ENCODE data around the gene DPM3. TPM values are rescaled to one million over a fixed set of nuclear protein-coding genes. Genes with fewer than 3 reads are reported as not detected.

Gene DPM3
- total and polyA plus RNA-seq, 8 donors = 19.6 to 91.0 (median 29.1) TPM

GRCh38 chr1:155186794-155187455 lies 46.6 kb upstream of the DPM3 start:
- TF ChIP-seq CTCF (IDR thresholded peaks at IDR 0.05) = no peak
- H3K4me1 ChIP-seq = peaks cover 0 to 15% of the 10 kb centered on the region in 2 donors
- no peaks in the 10 kb centered on the region for H3K9me3 ChIP-seq
- DNase-seq (peak in 1 of 4 donors; percentile 31), ATAC-seq (peak; percentile 3)
- intact Hi-C loops (cut with DNase I) = no loop called here
- peak overlapping the region; percentile 53 to 79 for H3K27ac ChIP-seq
- H3K4me3 ChIP-seq = peak overlapping the region; percentile 22 to 32
- no peaks in the 10 kb centered on the region for H3K36me3 ChIP-seq
- H3K27me3 ChIP-seq = no peaks in the 10 kb centered on the region

GRCh38 chr1:155186067-155186793 lies 45.9 kb upstream of the DPM3 start:
- H3K9me3 ChIP-seq = no peaks in the 10 kb centered on the region
- no peaks in the 10 kb centered on the region for H3K36me3 ChIP-seq
- H3K27me3 ChIP-seq = no peaks in the 10 kb centered on the region
- no peak for TF ChIP-seq CTCF (IDR thresholded peaks at IDR 0.05)
- peak overlapping the region; percentile 22 to 32 for H3K4me3 ChIP-seq
- H3K4me1 ChIP-seq = peaks cover 0 to 15% of the 10 kb centered on the region in 2 donors
- ATAC-seq (peak; percentile 24), DNase-seq (peak in 2 of 4 donors; percentile 44 to 77)
- H3K27ac ChIP-seq = peak overlapping the region; percentile 53 to 79
- intact Hi-C loops (cut with DNase I) = no loop called here

- Histone ChIP-seq H3K36me3 (no peaks in the 10 kb centered on the region), H3K4me3 (no peak overlapping the region), H3K4me1 (peaks cover 0 to 15% of the 10 kb centered on the region in 2 donors), H3K9me3 (no peaks in the 10 kb centered on the region), H3K27me3 (no peaks in the 10 kb centered on the region), H3K27ac (peak overlapping the region in 1 of 2 donors; percentile 65)
- no peak for ATAC-seq
- DNase-seq = no peak
- intact Hi-C loops (cut with DNase I) = no loop called here
- no peak for TF ChIP-seq CTCF (IDR thresholded peaks at IDR 0.05)
Observed at GRCh38 chr1:155185783-155186066, 45.4 kb upstream of the DPM3 start.

- ATAC-seq = peak; percentile 56
- H3K27ac ChIP-seq = peak overlapping the region; percentile 39 to 65
- DNase-seq = peak in 2 of 4 donors; percentile 73 to 83
Observed at GRCh38 chr1:155184835-155185782, 44.8 kb upstream of the DPM3 start.

More at GRCh38 chr1:155184835-155185782, 44.8 kb upstream of the DPM3 start:
- peaks cover 0 to 15% of the 10 kb centered on the region in 2 donors for H3K4me1 ChIP-seq
- H3K4me3 ChIP-seq = no peak overlapping the region
- no peaks in the 10 kb centered on the region for H3K27me3 ChIP-seq
- TF ChIP-seq CTCF (IDR thresholded peaks at IDR 0.05) = no peak
- no peaks in the 10 kb centered on the region for H3K9me3 ChIP-seq
- intact Hi-C loops (cut with DNase I) = no loop called here
- H3K36me3 ChIP-seq = no peaks in the 10 kb centered on the region

Data from left lung (tissue), 10 donors.